ENCODE data around the gene ITGB3BP.

DNA sequence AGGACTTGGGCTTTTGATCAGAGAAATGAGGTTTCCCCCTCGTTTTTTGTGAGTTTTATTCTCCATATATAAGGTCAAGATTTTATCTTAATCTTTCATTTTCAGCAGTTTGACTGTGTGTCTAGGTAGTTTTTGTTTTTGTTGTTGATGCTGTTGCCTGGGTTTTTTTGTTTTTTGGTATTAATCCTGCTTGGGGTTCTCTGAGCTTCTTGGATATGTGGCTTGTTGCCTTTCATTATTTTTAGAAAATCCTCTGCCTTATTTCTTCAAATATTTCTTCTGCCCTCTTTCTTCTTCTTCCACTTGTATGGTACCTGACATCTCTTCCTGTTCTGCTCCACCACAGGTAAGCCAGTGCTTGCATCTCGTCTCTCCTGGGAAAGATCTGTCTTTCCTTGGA lies 25.3 kb upstream of the ITGB3BP start:
- no peak for TF ChIP-seq POLR2A (IDR thresholded peaks at IDR 0.05)
- TF ChIP-seq, protein P1, sequence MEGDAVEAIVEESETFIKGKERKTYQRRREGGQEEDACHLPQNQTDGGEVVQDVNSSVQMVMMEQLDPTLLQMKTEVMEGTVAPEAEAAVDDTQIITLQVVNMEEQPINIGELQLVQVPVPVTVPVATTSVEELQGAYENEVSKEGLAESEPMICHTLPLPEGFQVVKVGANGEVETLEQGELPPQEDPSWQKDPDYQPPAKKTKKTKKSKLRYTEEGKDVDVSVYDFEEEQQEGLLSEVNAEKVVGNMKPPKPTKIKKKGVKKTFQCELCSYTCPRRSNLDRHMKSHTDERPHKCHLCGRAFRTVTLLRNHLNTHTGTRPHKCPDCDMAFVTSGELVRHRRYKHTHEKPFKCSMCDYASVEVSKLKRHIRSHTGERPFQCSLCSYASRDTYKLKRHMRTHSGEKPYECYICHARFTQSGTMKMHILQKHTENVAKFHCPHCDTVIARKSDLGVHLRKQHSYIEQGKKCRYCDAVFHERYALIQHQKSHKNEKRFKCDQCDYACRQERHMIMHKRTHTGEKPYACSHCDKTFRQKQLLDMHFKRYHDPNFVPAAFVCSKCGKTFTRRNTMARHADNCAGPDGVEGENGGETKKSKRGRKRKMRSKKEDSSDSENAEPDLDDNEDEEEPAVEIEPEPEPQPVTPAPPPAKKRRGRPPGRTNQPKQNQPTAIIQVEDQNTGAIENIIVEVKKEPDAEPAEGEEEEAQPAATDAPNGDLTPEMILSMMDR (IDR thresholded peaks at IDR 0.05): no peak

All from Peyer's patch (tissue), 4 donors.